ENCODE results near the gene MARS1.

DNA sequence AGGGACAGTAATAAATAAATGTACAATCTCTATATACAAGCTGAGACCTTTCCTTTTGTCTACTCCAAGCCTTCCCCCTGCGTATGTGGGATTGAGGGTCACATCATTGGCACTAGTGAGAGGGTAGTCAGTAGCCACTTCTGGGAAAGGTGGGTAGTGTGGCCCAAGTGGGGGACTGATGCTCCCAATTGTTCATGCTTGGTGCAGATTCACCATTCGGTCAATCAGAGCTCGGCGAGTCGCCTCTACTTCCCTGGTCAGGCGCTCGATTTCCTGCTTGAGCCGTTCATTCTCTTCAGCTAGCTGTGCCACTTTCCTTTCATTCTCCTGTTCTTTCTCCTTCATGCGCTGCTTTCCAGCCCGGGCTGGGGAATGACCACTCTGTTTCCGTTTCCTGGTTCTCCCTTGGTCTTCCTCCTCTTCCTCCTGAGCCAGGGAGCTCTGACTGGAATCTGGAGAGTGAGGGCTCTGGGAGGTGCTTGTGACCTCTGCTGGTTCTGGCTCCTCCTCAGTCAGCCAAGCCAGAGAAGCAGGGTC lies 28.8 kb downstream of the MARS1 start:
- TF ChIP-seq, protein P1, sequence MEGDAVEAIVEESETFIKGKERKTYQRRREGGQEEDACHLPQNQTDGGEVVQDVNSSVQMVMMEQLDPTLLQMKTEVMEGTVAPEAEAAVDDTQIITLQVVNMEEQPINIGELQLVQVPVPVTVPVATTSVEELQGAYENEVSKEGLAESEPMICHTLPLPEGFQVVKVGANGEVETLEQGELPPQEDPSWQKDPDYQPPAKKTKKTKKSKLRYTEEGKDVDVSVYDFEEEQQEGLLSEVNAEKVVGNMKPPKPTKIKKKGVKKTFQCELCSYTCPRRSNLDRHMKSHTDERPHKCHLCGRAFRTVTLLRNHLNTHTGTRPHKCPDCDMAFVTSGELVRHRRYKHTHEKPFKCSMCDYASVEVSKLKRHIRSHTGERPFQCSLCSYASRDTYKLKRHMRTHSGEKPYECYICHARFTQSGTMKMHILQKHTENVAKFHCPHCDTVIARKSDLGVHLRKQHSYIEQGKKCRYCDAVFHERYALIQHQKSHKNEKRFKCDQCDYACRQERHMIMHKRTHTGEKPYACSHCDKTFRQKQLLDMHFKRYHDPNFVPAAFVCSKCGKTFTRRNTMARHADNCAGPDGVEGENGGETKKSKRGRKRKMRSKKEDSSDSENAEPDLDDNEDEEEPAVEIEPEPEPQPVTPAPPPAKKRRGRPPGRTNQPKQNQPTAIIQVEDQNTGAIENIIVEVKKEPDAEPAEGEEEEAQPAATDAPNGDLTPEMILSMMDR (IDR thresholded peaks at IDR 0.05; ENCODE audit: insufficient read depth, low read length) = no peak
- TF ChIP-seq, protein P2, sequence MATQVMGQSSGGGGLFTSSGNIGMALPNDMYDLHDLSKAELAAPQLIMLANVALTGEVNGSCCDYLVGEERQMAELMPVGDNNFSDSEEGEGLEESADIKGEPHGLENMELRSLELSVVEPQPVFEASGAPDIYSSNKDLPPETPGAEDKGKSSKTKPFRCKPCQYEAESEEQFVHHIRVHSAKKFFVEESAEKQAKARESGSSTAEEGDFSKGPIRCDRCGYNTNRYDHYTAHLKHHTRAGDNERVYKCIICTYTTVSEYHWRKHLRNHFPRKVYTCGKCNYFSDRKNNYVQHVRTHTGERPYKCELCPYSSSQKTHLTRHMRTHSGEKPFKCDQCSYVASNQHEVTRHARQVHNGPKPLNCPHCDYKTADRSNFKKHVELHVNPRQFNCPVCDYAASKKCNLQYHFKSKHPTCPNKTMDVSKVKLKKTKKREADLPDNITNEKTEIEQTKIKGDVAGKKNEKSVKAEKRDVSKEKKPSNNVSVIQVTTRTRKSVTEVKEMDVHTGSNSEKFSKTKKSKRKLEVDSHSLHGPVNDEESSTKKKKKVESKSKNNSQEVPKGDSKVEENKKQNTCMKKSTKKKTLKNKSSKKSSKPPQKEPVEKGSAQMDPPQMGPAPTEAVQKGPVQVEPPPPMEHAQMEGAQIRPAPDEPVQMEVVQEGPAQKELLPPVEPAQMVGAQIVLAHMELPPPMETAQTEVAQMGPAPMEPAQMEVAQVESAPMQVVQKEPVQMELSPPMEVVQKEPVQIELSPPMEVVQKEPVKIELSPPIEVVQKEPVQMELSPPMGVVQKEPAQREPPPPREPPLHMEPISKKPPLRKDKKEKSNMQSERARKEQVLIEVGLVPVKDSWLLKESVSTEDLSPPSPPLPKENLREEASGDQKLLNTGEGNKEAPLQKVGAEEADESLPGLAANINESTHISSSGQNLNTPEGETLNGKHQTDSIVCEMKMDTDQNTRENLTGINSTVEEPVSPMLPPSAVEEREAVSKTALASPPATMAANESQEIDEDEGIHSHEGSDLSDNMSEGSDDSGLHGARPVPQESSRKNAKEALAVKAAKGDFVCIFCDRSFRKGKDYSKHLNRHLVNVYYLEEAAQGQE (IDR thresholded peaks at IDR 0.05; ENCODE audit: insufficient replicate concordance, low read depth) = no peak

All from HL-60 (cell line).